Right cardiac atrium (tissue), 5 donors: ENCODE measurements around the gene MYLIP. TPM values are rescaled to one million over a fixed set of nuclear protein-coding genes. Genes with fewer than 3 reads are reported as not detected.

Experiments used
- ATAC-seq, 2 donors: fragments of 200-7000 bp; cut with Tn5 transposase; one replicate each; pipeline versions ENCODE4 v1.8.0 to v1.9.1; 2020; ENCODE audit warnings: moderate library complexity in 2 of 2, mild to moderate bottlenecking in 1 of 2
- DNase-seq, 3 donors: peaks; one replicate each; pipeline ENCODE4 v3.0.0-alpha.2; 2020
- H3K27ac ChIP-seq: one replicate; pipeline ENCODE4 v1.5.1; 2013; ENCODE audit warnings: mild to moderate bottlenecking, low read length, control low read depth, moderate library complexity
- H3K27me3 ChIP-seq: one replicate; pipeline ENCODE4 v1.6.1; 2013; ENCODE audit not compliant: control insufficient read depth, insufficient read depth
- H3K4me1 ChIP-seq: one replicate; pipeline ENCODE4 v1.6.1; 2013; ENCODE audit warnings: low read length; ENCODE audit not compliant: control insufficient read depth, insufficient read depth
- H3K4me3 ChIP-seq: one replicate; pipeline ENCODE4 v1.5.1; 2013; ENCODE audit warnings: low read length, control low read depth
- H3K9me3 ChIP-seq: one replicate; pipeline ENCODE4 v1.6.1; 2013; ENCODE audit warnings: low read length; ENCODE audit not compliant: control insufficient read depth
- WGBS: extraction: QIAGEN DNeasy Blood & Tissue Kit; methylation state at CpG from one replicate; pipeline ENCODE4 v1.1.7; 2013; 5-methylcytosine and 5-hydroxymethylcytosine counted together
- intact Hi-C, 4 donors: fragments of 100-400 bp; cut with DNase I; formaldehyde crosslinking; loops; one replicate each; pipeline versions ENCODE4 v1.11.0 to v1.14.0; 2022 to 2023
- microRNA-seq, 2 donors: library from miRNA; unstranded; fragments of <30 nt; microRNA quantifications; one replicate each; pipeline ENCODE4 v1.2.0, GENCODE V29; 2020 to 2021
- polyA plus RNA-seq: library from polyadenylated mRNA; stranded (reverse); fragments of 200-250 nt; gene quantifications from one replicate; pipeline ENCODE4 v1.2.3, GENCODE V29; 2013
- total RNA-seq, 4 donors: library from RNA; stranded (reverse); fragmentation: NEBNext Ultra II Directional; extraction: Animal tissue kit (Norgen Biotek cat#: 25700); gene quantifications; one replicate each; pipeline ENCODE4 v1.2.1, GENCODE V29; 2021
- donor health status: healthy with polysubstance abuse.
- donor health status: DM: no; HTN: yes; CAD: no.
- donor health status: DM: no; HTN: no; CAD: no.
- donor health status: DM: no; HTN: yes; CAD: no; lungs with severe emphysema.
- donor health status: DM: yes; HTN: yes; CAD: no.

Gene MYLIP
- total and polyA plus RNA-seq, 5 donors = 12.6 to 25.9 (median 20.7) TPM

GRCh38 chr6:16184551-16184950 is 55.7 kb downstream of the MYLIP start:
- DNase-seq = no peak
- no peak for ATAC-seq
- intact Hi-C loops = loop anchor here in 3 of 4 donors (5.0 kb wide), 1 partner anchor 492 kb away; no protein-coding TSS in a partner anchor
- WGBS = 88% methylated on average over 3 of the region's 3 CpGs
- H3K4me1 ChIP-seq = no peaks in the 10 kb centered on the region
- no peak overlapping the region for H3K27ac ChIP-seq
- H3K9me3 ChIP-seq = no peaks in the 10 kb centered on the region
- H3K4me3 ChIP-seq = no peak overlapping the region
- no peaks in the 10 kb centered on the region for H3K27me3 ChIP-seq

GRCh38 chr6:16187176-16187575 is 58.3 kb downstream of the MYLIP start:
- no peak for ATAC-seq
- Histone ChIP-seq H3K27ac (no peak overlapping the region), H3K4me3 (no peak overlapping the region), H3K27me3 (no peaks in the 10 kb centered on the region), H3K9me3 (no peaks in the 10 kb centered on the region), H3K4me1 (no peaks in the 10 kb centered on the region)
- 78% methylated on average over 2 of the region's 2 CpGs for WGBS
- no peak for DNase-seq
- intact Hi-C loops = no loop called here

- no peak overlapping the region for H3K27ac ChIP-seq
- intact Hi-C loops = no loop called here
- H3K27me3 ChIP-seq = no peaks in the 10 kb centered on the region
- WGBS = 78% methylated on average over 1 of the region's 1 CpG
- no peaks in the 10 kb centered on the region for H3K9me3 ChIP-seq
- ATAC-seq (no peak), DNase-seq (no peak)
- H3K4me3 ChIP-seq = no peak overlapping the region
- H3K4me1 ChIP-seq = no peaks in the 10 kb centered on the region
These were observed 61.3 kb downstream of the MYLIP start for GRCh38 chr6:16190214-16190613.

- Histone ChIP-seq H3K27me3 (no peaks in the 10 kb centered on the region), H3K4me1 (peaks cover 1% of the 10 kb centered on the region), H3K27ac (no peak overlapping the region), H3K4me3 (no peak overlapping the region), H3K9me3 (no peaks in the 10 kb centered on the region)
- intact Hi-C loops = no loop called here
- no peak for DNase-seq
- ATAC-seq = no peak
- 91% methylated on average over 14 of the region's 14 CpGs for WGBS
These were observed 67.5 kb downstream of the MYLIP start for GRCh38 chr6:16196260-16196983.

GRCh38 chr6:16196984-16197546 is 68.2 kb downstream of the MYLIP start:
- no peak for ATAC-seq

More at GRCh38 chr6:16196984-16197546, 68.2 kb downstream of the MYLIP start:
- WGBS = 85% methylated on average over 19 of the region's 19 CpGs
- intact Hi-C loops = no loop called here
- no peaks in the 10 kb centered on the region for H3K27me3 ChIP-seq
- H3K27ac ChIP-seq = no peak overlapping the region
- no peak for DNase-seq
- H3K9me3 ChIP-seq = no peaks in the 10 kb centered on the region
- peaks cover 1% of the 10 kb centered on the region for H3K4me1 ChIP-seq
- no peak overlapping the region for H3K4me3 ChIP-seq

Small RNA genes within 50 kb of the gene (microRNA-seq; reads per million reads assigned to microRNA genes)
- gene MIR4639 = 0 to 0.54 reads per million in 2 donors

Other genes starting within 250 kb of the MYLIP start
- gene GMPR, start 109.5 kb downstream of the MYLIP start, total RNA-seq = 10 to 100 TPM; 68.2 to 80.6 (median 72.0) TPM
- 123 TPM for gene GMPR, start 109.5 kb downstream of the MYLIP start, polyA plus RNA-seq